Thoracic aorta (tissue), 2 donors: ENCODE results near the gene DPF3. TPM values are rescaled to one million over a fixed set of nuclear protein-coding genes. Genes with fewer than 3 reads are reported as not detected.

Source experiments
- ATAC-seq: fragments of 150-250 bp; one replicate; pipeline ENCODE4 v1.8.0; 2017; ENCODE audit warnings: low read depth; ENCODE audit not compliant: insufficient number of reproducible peaks, low FRiP score
- DNase-seq: peaks from one replicate; pipeline ENCODE4 v3.0.0-alpha.2; 2020; ENCODE audit warnings: low spot score
- H3K27ac ChIP-seq, 2 donors: fragments of 200-600 bp; sonication (generic); 1 replicate in 1 of 2; 2 replicates in 1 of 2; pipeline ENCODE4 v1.5.1; 2016; ENCODE audit warnings: mild to moderate bottlenecking in 2 of 2, moderate library complexity in 2 of 2
- H3K27me3 ChIP-seq: fragments of 200-600 bp; sonication (generic); replicated peaks from 2 replicates; pipeline ENCODE4 v1.6.0; 2016; ENCODE audit warnings: mild to moderate bottlenecking; ENCODE audit not compliant: insufficient read depth
- H3K36me3 ChIP-seq: fragments of 200-600 bp; sonication (generic); one replicate; pipeline ENCODE4 v1.5.1; 2016
- H3K4me1 ChIP-seq, 2 donors: fragments of 200-600 bp; sonication (generic); 1 replicate in 1 of 2; 2 replicates in 1 of 2; pipeline versions ENCODE4 v1.5.1 to v1.6.0; 2016; ENCODE audit warnings: low read depth in 2 of 2, mild to moderate bottlenecking in 1 of 2; ENCODE audit not compliant: control insufficient read depth in 1 of 2
- H3K4me3 ChIP-seq: fragments of 200-600 bp; sonication (generic); 2 replicates; pipeline ENCODE4 v1.5.1; 2016; ENCODE audit warnings: mild to moderate bottlenecking
- H3K9me3 ChIP-seq: fragments of 200-600 bp; sonication (generic); 2 replicates; pipeline ENCODE4 v1.5.1; 2016
- total RNA-seq, 2 donors: library from RNA; depleted of rRNA; stranded (reverse); fragments of >200 nt; gene quantifications; one replicate each; pipeline versions ENCODE4 v1.1.0 to v1.2.3, GENCODE V29; 2016
- TF ChIP-seq, protein P1 (sequence below): fragments of 200-600 bp; sonication (generic); IDR thresholded peaks from one replicate; pipeline ENCODE4 v1.5.1; 2019; ENCODE audit warnings: antibody characterized with exemption

Gene DPF3
- total RNA-seq, 2 donors from 2014 or later = 2.2 to 8.9 TPM

DNA sequence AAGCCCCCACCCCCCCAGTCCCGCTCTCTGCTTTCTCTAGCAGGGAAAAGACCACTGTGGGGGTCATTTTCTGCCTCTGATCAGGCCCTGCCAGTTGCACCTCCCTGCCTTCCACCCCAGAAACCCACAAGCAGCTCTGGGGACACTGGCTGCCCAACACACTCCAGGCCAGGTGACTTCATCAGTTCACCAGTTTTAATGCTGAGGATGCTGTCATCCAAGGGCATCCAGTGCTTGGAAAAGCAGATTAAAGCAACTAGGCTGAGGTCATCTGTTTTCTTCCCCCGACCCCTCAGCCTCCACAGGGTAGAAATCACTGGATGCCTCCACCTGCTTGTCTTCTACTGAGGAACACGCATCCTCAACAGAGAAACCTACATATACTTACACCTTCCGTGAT, 282.4 kb downstream of the DPF3 start:
- DNase-seq = no peak
- ATAC-seq = no peak
- TF ChIP-seq, protein P1, sequence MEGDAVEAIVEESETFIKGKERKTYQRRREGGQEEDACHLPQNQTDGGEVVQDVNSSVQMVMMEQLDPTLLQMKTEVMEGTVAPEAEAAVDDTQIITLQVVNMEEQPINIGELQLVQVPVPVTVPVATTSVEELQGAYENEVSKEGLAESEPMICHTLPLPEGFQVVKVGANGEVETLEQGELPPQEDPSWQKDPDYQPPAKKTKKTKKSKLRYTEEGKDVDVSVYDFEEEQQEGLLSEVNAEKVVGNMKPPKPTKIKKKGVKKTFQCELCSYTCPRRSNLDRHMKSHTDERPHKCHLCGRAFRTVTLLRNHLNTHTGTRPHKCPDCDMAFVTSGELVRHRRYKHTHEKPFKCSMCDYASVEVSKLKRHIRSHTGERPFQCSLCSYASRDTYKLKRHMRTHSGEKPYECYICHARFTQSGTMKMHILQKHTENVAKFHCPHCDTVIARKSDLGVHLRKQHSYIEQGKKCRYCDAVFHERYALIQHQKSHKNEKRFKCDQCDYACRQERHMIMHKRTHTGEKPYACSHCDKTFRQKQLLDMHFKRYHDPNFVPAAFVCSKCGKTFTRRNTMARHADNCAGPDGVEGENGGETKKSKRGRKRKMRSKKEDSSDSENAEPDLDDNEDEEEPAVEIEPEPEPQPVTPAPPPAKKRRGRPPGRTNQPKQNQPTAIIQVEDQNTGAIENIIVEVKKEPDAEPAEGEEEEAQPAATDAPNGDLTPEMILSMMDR = no peak
- Histone ChIP-seq H3K4me1 (peaks cover 0 to 19% of the 10 kb centered on the region in 2 donors), H3K27ac (no peak overlapping the region), H3K9me3 (no peaks in the 10 kb centered on the region), H3K36me3 (no peaks in the 10 kb centered on the region), H3K27me3 (no peaks in the 10 kb centered on the region), H3K4me3 (no peak overlapping the region)

DNA sequence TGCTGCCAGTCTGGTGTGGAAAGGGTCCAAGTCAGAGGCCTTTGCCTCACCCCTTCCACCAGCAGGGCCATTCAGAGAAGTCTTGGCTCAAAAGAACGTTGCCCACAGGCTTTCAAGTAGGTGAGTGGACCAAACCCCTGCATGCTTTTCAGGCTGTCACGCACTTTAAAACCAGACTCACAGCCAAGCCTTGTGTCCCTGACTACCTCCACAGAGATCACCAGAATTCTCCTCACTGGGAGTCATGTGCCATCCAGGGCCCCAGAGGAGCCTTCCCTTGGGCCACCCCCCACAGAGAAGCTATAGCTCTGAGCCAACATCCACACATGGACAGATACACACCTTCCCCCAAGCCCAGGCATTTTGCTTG, 283.1 kb downstream of the DPF3 start:
- no peak for ATAC-seq
- no peak for DNase-seq
- TF ChIP-seq, protein P1 = no peak
- no peak overlapping the region for H3K4me3 ChIP-seq
- H3K27ac ChIP-seq = no peak overlapping the region
- H3K4me1 ChIP-seq = peaks cover 0 to 12% of the 10 kb centered on the region in 2 donors
- H3K9me3 ChIP-seq = no peaks in the 10 kb centered on the region
- no peaks in the 10 kb centered on the region for H3K36me3 ChIP-seq
- H3K27me3 ChIP-seq = no peaks in the 10 kb centered on the region

DNA sequence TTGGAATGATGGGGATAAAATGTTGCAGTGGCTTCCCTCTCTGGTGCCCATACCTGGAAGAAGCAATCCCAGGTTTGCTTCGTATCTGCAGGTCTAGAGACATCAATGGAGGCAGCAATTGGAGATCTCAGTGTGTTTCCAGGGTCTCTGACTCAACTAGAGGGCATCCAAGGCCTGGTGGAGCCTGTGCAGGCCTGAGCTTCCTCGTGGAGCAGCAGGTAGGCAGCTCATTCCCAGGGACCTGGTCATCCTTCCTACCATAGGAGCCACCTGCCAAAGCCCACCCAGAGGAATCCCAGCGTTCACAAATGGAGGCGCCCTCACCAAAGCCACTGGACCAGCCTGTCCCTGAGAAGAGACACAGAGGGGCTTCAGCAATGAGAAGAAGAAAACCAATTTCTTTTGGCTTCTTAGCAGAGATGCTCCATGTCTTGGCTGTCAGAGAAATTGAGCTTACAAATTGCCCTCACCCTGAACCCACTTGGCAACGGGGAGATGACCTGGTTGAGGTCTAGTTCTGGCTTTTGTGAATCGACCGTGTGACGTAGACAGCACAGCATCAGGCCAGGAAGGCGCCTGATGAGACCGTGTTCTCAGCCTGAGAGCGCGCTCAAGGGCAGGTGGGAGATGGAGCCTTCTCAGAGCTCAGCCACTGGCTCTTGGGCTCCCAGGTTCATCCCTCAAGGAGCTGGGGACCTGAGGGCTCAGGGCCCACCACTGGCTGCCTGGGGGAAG, 283.6 kb downstream of the DPF3 start:
- DNase-seq = no peak
- H3K9me3 ChIP-seq = no peaks in the 10 kb centered on the region
- H3K27me3 ChIP-seq = no peaks in the 10 kb centered on the region
- H3K4me3 ChIP-seq = no peak overlapping the region
- H3K36me3 ChIP-seq = no peaks in the 10 kb centered on the region
- peaks cover 0 to 7% of the 10 kb centered on the region in 2 donors for H3K4me1 ChIP-seq
- no peak for ATAC-seq
- TF ChIP-seq, protein P1 = no peak
- no peak overlapping the region for H3K27ac ChIP-seq

DNA sequence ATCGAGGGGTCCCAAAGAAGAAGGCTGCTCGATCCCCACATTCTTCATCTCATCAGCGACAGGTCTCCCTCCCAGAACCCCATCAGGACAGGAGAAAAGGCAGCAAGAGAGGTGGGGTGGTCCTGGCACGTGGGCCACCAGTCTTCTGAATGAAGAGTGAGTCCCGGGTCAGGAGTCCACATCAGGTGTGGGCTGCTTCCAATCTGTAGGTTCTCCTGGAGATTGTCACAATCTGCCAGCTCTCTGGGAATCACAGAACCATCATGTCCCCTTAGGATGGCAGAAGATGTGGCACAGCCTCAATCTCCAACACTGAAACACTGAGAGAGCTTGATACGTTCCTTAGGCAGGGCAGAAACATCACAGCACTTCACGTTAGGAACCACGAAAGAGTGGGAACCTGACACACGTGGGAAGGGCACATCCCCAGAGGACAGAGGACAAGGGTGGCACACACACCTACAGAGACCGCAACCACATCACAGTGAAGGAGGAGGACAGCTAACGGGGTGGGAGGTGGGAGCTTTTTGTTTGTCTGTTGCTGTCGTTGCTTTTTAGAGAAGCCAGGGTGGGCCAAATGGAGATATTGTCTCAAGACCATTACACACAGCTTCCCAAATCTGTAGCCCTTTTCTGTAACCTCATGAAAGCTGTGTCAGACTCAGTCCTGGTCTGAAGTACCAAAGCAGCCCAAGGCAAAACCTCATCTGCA, 284.5 kb downstream of the DPF3 start:
- Histone ChIP-seq H3K9me3 (no peaks in the 10 kb centered on the region), H3K36me3 (no peaks in the 10 kb centered on the region), H3K4me1 (peaks cover 0 to 4% of the 10 kb centered on the region in 2 donors), H3K27ac (no peak overlapping the region), H3K4me3 (no peak overlapping the region), H3K27me3 (no peaks in the 10 kb centered on the region)
- DNase-seq = no peak
- TF ChIP-seq, protein P1 = no peak
- no peak for ATAC-seq

DNA sequence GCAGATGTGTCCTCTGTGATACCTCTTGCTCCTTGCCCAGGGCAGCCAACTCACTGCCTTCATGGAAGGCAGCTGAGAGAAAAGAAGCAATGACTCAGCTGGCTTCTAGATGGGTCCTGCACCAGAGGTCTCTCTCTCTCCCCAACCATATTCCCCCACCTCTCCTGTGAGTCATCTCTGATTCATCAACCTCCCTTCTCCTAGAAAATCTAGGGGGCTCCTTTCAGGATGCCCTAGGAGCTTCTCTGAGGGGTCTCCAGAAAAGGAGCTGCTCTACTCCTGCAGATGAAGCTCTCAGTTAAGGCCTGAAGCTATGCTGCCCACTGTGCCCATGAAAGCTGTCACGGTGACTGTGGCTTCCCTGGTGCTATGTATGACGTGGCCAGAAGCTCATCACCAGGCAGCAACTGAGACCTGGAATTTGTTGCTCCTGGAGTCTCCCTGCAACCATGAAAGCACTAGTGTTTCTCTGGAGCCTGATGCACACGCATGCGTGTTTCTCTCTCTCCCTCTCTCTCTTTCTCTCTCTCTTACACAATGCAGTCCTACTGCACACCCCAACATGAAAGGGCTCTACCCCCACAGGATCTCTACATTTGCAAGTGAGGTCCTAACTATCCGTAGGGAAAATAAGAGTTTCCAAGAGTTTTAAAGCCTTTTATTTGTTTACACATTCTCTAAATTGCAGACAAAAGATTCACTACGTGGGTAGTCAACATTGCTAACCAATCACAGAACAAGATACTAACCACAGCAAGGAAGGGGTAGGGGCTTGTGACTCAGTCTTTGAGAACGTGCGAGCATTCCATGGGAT, 285.3 kb downstream of the DPF3 start:
- H3K36me3 ChIP-seq = no peaks in the 10 kb centered on the region

More for the DNA sequence above, 285.3 kb downstream of the DPF3 start:
- Histone ChIP-seq H3K27ac (no peak overlapping the region), H3K9me3 (no peaks in the 10 kb centered on the region), H3K27me3 (no peaks in the 10 kb centered on the region), H3K4me3 (no peak overlapping the region), H3K4me1 (peaks cover 0 to 4% of the 10 kb centered on the region in 2 donors)
- DNase-seq = no peak
- ATAC-seq = no peak
- TF ChIP-seq, protein P1 = no peak
